Measurements from ENCODE around the gene HSDL2.
"Not testable (repeated sequence)": the region's sequence is repeated elsewhere in the genome, so short reads cannot be mapped to it uniquely, and the experiment has no call there.

The HSDL2 gene

DNA sequence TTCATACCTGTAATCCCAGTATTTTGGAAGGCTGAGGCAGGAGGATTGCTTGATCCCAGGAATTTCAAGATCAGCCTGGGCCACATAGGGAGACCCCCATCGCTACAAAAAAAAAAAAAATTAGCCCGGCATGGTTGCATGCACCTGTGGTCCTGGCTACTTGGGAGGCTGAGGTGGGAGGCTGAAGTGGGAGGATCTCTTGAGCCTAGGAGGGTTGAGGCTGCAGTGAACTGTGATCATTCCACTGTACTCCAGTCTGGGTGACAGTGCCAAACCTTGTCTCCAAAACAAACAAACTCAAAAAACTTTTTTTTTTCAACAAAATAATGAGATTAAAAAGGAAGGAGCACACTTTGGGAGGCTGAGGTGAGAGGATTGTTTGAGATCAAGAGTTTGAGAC lies 120.9 kb downstream of the HSDL2 start:
- DNase-seq (ENCODE audit: low read depth) = no peak

DNA sequence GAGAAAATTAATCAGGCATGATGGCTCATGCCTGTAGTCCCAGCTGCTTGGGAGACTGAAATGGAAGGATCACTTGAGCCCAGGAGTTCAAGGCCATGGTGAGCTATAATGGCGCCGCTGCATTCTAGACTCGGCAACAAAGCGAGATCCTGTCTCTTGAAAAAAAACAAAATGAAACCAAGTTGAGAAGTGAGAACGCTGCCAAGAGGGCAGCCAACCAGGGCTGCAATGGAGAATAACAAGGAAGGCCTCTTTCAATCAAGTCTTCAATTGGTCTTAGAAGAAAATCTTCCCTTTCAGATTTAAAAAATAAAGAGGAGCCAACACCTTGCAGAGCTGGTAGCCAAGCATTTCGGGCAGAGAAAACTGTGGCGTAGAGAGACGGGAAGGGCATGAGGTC lies 121.4 kb downstream of the HSDL2 start:
- no peak for DNase-seq (ENCODE audit: low read depth)

DNA sequence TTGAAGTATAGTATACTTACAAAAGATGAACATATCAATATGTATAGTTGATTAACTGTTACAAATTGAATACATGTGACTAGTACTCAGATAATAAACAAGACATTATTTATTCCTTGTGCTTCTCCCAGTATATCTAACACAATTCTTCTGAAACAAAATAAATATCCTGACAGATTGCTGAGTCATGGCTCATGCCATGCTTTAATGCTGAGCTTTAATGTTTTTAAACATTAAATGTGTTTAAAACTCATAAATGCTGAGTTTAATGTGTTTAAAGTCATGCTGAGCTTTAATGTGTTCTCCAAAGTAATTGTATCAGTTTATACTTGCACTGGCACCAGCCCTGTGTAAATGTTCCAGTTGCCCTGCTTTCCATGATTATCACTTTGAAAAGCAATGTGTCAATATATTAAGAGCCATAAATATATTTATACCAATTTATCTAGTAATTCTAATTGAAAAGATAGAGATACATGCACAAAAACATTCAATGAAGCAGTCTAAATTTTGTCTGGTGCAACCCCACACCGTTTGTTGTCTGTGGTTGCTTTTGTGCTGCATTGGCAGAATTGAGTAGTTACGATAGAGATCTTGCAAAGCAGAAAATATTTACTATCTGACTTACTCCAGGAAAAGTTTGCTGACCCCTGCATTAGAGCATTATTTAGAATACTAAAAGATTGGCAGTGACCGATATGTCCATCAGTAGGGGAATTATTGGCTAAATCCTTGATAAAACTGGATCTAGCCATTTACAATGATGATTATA lies 122.5 kb downstream of the HSDL2 start:
- DNase-seq (ENCODE audit: low read depth) = no peak

DNA sequence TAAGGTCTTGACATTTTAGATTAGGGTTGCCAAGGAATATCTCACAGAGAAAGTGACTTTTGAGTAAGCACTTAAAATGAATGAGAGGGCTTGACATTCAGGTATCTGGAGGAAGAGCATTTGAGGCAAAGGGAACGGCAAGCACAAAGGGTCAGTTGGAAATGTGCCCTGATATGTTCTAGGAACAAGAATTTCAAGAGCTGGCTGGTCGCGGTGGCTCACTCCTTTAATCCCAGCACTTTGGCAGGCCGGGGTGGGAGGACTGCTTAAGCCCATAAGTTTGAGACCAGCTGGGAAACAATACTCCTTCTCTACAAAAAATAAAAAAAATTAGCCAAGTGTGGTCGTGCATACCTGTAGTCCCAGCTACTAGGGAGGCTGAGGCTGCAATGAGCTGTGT lies 123.3 kb downstream of the HSDL2 start:
- no peak for DNase-seq (ENCODE audit: low read depth)

DNA sequence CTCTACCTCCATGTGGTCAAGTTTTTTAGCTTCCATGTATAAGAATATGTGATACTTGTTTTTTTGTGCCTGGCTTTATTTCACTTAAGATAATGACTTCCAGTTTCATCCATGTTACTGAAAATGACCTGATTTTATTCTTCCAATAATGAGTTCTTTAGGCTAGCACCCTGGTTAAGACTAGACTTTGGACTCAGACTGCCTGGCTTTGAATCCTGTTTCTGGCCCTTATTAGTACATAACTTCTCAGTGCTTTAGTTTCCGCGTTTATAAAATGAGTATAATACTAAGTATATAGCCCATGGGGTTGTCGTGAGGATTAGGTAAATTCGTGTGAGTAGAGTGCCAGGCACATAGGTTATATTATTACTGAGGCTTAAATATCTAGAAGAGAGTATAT lies 125.2 kb downstream of the HSDL2 start:
- DNase-seq (ENCODE audit: low read depth) = no peak

DNA sequence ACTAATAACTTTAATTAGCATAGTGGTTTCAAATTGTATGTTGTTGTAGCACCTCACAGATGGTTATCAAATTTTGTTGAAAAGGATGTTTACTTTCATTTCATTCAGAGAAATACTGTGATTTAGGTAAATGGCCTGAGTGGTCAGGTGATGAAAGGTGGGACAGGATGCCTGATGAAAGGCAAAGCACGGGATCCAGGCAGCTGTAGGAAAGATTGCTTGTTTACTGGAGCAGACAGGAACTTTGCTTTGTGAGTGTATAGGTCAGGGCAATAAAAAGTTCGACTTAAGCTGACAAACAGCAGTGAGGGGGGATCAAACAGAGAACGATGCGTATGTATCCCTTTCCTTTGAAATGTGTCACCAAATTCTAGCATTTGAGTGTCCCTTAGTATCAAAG lies 125.7 kb downstream of the HSDL2 start:
- DNase-seq (ENCODE audit: low read depth) = no peak

DNA sequence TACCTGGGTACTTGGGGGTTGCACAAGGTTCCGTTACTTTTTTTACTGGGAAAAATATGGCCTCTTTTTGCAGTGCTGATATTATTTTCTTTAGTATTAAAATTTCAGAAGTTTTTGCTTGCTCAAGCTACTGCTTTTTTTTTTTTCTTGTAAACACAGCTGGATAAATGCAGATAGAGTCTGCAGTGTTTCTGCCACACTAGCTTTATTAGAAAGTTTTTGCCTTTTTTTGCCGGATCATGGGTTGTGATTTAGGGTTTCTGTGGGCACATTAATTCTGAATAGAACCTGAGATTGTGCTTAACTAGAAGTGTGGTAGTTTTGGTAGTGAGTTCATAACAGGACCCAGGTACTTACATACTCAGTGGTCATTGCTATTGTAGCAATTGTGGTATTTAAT lies 126.7 kb downstream of the HSDL2 start:
- DNase-seq (ENCODE audit: low read depth) = no peak

DNA sequence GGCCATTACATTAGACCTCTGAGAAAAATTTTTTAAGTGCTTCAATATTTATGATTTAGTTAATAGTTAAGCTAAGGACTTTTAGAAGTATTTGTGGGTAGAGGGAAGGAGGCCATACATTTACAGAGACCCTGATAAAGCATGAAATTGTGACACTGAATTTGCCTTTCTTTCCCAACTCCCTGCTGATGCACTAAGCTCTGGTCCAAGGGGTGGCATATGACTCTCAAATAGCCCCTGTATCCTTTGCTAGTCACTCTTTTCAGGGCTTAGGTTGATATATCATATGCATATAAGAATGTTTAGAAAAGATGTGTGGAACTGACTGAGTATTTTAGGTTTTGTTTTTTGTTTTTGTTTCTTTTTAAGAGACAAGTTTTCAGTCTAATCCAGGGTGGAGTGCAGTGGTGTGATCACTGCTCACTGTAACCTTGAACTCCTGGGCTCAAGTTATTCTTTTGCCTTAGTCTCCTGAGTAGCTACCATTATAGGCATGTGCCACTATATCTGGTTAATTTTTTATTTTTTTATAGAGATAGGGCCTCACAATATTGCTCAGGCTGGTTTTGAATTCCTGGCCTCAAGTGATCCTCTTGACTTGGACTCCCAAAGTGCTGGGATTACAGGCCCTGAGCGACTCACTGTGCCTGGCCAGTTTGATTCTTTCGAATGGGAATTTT lies 127.2 kb downstream of the HSDL2 start:
- DNase-seq (ENCODE audit: low read depth) = no peak

DNA sequence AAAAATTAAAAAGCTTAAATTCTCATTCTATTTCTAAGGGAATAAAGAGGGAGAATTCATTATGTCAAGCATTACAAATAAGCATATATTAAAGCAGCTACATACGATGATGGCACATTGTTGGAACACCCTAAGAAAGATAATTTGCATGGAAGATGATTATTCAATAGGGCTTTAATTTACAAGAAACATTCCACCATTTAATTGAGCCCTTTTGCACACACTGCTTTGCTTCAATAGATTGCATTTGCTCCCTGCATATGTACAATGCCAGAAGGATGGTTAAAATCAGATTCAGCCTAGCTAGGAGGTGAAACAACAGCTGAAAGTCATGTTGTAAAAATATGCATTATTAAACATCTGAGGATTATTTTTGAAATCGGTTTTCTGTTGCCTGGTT lies 128.5 kb downstream of the HSDL2 start:
- no peak for DNase-seq (ENCODE audit: low read depth)

DNA sequence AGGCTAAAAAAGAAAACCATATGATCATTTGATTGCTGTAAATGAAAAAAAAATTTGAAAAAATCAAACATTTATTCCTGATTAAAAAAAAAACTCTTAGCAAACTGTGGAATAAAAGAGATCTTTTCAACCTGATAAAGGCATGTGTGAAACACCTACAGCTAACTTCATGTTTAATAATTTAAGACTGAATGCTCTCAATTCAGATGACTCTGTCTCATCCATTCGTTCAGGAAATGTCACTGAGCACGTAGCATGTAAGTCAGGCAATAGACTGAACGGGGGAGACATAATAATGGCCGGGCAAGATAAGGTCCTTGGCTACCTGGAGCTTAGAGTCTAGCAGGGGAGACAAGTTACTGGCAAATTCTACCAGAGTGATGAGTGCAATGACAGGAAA lies 132.5 kb downstream of the HSDL2 start:
- DNase-seq (ENCODE audit: low read depth) = not testable (repeated sequence)

DNA sequence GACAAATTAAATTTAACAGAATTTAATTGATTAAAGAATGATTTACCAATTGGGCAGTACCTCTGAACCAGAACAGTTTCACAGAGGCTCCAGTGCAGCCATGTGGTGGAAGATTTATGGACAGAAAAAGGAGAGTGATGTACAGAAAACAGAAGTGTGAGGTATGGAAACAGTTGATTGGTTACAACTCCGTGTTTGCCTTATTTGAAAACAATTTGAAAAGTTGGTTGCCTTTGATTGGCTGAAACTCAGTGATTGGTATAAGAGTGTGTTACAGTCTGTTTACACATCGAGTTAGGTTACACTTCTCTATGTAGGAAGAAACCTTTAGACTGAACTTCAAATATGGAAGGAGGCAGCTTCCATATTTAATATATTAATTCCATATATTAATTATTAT lies 136.9 kb downstream of the HSDL2 start:
- no peak for DNase-seq (ENCODE audit: low read depth)

DNA sequence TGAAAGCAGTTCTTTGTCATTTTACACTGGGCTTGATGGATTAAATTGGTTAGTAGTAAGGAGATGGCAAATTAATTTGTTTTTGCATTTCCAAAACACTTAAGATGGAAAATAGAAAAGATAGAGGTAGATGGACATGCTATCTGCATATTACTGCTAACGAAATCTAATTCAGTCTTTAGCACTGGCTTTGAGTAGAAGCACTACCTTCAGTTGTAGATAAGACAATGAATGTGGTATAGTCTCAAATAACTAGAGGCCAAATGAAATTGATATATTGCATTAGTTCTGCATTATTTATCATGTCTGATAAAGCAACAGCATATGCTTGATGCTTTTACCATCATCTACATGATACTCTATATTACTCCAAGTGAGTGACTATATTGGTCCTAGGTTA lies 140.2 kb downstream of the HSDL2 start:
- no peak for DNase-seq (ENCODE audit: low read depth)

DNA sequence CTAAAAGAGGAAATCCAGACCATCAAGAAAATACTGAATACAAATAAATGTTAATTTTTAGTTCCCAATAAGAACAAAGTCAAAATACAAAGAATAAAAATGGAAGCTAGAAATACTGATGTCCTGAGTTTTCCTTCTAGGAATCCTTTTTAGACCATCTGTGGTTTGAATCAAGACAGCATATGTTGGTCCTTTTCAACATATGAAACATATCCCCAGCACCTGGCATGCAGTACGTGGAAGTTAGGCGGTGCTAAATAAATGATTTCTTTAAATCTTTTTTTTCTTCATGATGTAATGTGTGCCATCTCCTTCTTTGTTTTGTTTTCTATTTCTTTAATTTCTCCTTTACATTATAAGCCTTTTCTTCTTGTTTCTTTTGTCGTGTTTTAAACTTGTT lies 140.7 kb downstream of the HSDL2 start:
- DNase-seq (ENCODE audit: low read depth) = no peak
